ENCODE data around the gene SH3GLB1. TPM values are rescaled to one million over a fixed set of nuclear protein-coding genes. Genes with fewer than 3 reads are reported as not detected.
A peak's percentile ranks its signal among the peaks of the same experiment; 100 is the strongest.

The SH3GLB1 gene
- total and polyA plus RNA-seq, 2 of the 13 experiments (the other 11 are each of a cell fraction or from before 2014, with no cell fraction given), result 26.0 to 41.5 TPM

DNA sequence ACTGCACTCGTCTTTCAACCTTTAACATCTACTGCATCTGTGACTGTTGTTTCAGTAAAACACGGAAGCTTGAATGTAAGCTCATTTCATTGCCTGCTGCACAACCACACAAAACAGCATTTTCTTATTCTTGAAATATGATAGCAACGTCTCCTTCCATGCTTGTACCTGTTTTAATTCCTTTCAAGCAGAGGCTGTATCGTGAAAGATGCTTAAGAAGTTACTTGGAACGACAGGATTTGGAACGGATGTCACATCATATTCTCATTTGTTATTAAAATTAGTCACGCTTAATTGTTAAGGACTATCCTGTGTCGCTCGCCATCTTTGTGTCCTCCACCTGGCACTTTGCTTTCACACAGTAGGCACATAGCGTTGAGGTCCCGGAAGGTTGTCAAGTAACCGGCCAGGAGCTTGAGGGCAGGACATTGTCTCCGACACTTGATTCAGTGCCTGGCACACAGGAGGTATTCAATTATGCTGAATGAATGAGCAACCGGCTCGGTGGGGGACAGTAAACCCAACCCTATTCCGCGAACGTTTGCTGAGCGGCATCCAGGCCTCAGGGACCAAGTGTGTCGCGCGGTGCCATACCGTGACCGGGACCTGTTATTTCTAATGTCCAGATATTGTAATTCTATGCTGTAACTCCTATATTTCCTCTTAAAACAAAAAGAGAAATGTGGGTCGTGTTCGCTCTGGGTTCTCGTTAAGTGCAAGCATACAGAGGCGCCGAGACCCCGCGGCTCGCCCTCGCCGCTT, 499 bp upstream of the SH3GLB1 start (continued):
- TF ChIP-seq, protein P1, sequence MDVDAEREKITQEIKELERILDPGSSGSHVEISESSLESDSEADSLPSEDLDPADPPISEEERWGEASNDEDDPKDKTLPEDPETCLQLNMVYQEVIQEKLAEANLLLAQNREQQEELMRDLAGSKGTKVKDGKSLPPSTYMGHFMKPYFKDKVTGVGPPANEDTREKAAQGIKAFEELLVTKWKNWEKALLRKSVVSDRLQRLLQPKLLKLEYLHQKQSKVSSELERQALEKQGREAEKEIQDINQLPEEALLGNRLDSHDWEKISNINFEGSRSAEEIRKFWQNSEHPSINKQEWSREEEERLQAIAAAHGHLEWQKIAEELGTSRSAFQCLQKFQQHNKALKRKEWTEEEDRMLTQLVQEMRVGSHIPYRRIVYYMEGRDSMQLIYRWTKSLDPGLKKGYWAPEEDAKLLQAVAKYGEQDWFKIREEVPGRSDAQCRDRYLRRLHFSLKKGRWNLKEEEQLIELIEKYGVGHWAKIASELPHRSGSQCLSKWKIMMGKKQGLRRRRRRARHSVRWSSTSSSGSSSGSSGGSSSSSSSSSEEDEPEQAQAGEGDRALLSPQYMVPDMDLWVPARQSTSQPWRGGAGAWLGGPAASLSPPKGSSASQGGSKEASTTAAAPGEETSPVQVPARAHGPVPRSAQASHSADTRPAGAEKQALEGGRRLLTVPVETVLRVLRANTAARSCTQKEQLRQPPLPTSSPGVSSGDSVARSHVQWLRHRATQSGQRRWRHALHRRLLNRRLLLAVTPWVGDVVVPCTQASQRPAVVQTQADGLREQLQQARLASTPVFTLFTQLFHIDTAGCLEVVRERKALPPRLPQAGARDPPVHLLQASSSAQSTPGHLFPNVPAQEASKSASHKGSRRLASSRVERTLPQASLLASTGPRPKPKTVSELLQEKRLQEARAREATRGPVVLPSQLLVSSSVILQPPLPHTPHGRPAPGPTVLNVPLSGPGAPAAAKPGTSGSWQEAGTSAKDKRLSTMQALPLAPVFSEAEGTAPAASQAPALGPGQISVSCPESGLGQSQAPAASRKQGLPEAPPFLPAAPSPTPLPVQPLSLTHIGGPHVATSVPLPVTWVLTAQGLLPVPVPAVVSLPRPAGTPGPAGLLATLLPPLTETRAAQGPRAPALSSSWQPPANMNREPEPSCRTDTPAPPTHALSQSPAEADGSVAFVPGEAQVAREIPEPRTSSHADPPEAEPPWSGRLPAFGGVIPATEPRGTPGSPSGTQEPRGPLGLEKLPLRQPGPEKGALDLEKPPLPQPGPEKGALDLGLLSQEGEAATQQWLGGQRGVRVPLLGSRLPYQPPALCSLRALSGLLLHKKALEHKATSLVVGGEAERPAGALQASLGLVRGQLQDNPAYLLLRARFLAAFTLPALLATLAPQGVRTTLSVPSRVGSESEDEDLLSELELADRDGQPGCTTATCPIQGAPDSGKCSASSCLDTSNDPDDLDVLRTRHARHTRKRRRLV (CRISPR knock-in tag; IDR thresholded peaks at IDR 0.05), result no peak; the same call in 1 of the 2 replicates
- TF ChIP-seq ZSCAN22 (CRISPR knock-in tag; IDR thresholded peaks at IDR 0.05), result no peak
- TF ChIP-seq, protein P2, sequence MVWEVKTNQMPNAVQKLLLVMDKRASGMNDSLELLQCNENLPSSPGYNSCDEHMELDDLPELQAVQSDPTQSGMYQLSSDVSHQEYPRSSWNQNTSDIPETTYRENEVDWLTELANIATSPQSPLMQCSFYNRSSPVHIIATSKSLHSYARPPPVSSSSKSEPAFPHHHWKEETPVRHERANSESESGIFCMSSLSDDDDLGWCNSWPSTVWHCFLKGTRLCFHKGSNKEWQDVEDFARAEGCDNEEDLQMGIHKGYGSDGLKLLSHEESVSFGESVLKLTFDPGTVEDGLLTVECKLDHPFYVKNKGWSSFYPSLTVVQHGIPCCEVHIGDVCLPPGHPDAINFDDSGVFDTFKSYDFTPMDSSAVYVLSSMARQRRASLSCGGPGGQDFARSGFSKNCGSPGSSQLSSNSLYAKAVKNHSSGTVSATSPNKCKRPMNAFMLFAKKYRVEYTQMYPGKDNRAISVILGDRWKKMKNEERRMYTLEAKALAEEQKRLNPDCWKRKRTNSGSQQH (CRISPR knock-in tag; IDR thresholded peaks at IDR 0.05; ENCODE audit: low read depth), result 0 out of 2 replicates have a peak, but pooled peaks have one; percentile 4
- no peak for TF ChIP-seq GABPB1 (CRISPR knock-in tag; IDR thresholded peaks at IDR 0.05)
- TF ChIP-seq JUN (CRISPR knock-in tag; IDR thresholded peaks at IDR 0.05), result no peak
- no peak for TF ChIP-seq HES4 (CRISPR knock-in tag; IDR thresholded peaks at IDR 0.05; ENCODE audit: borderline replicate concordance)
- no peak for TF ChIP-seq HDAC2 (CRISPR knock-in tag; IDR thresholded peaks at IDR 0.05)
- TF ChIP-seq, protein P3, sequence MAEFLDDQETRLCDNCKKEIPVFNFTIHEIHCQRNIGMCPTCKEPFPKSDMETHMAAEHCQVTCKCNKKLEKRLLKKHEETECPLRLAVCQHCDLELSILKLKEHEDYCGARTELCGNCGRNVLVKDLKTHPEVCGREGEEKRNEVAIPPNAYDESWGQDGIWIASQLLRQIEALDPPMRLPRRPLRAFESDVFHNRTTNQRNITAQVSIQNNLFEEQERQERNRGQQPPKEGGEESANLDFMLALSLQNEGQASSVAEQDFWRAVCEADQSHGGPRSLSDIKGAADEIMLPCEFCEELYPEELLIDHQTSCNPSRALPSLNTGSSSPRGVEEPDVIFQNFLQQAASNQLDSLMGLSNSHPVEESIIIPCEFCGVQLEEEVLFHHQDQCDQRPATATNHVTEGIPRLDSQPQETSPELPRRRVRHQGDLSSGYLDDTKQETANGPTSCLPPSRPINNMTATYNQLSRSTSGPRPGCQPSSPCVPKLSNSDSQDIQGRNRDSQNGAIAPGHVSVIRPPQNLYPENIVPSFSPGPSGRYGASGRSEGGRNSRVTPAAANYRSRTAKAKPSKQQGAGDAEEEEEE (CRISPR knock-in tag; IDR thresholded peaks at IDR 0.05; ENCODE audit: borderline replicate concordance), result no peak; the same call in 1 of the 2 replicates
- TF ChIP-seq SOX5 (CRISPR knock-in tag; IDR thresholded peaks at IDR 0.05; ENCODE audit: borderline replicate concordance), result peak; percentile 9; the same call in 1 of the 2 replicates
- no peak for TF ChIP-seq GATAD2A (CRISPR knock-in tag; IDR thresholded peaks at IDR 0.05)
- no peak for TF ChIP-seq HHEX (CRISPR knock-in tag; IDR thresholded peaks at IDR 0.05)
- TF ChIP-seq, protein P4, sequence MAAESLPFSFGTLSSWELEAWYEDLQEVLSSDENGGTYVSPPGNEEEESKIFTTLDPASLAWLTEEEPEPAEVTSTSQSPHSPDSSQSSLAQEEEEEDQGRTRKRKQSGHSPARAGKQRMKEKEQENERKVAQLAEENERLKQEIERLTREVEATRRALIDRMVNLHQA (CRISPR knock-in tag; IDR thresholded peaks at IDR 0.05), result no peak
- TF ChIP-seq, protein P5, sequence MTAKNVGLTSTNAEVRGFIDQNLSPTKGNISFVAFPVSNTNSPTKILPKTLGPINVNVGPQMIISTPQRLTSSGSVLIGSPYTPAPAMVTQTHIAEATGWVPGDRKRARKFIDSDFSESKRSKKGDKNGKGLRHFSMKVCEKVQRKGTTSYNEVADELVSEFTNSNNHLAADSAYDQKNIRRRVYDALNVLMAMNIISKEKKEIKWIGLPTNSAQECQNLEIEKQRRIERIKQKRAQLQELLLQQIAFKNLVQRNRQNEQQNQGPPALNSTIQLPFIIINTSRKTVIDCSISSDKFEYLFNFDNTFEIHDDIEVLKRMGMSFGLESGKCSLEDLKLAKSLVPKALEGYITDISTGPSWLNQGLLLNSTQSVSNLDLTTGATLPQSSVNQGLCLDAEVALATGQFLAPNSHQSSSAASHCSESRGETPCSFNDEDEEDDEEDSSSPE (CRISPR knock-in tag; IDR thresholded peaks at IDR 0.05), result no peak
- peak; percentile 45; the same call in 1 of the 2 replicates for TF ChIP-seq ZC3H13 (CRISPR knock-in tag; IDR thresholded peaks at IDR 0.05)
- TF ChIP-seq ZNF703 (CRISPR knock-in tag; IDR thresholded peaks at IDR 0.05; ENCODE audit: borderline replicate concordance), result no peak
- TF ChIP-seq SRY (CRISPR knock-in tag; IDR thresholded peaks at IDR 0.05), result peak; percentile 1; the same call in 1 of the 2 replicates
- no peak for TF ChIP-seq REXO4 (CRISPR knock-in tag; IDR thresholded peaks at IDR 0.05; ENCODE audit: borderline replicate concordance)
